ENCODE results near the gene ITGA1. TPM values are rescaled to one million over a fixed set of nuclear protein-coding genes. Genes with fewer than 3 reads are reported as not detected.

ITGA1 gene
- total and polyA plus RNA-seq, 2 of the 8 experiments (the other 6 are each of a cell fraction or from before 2014, with no cell fraction given), result 2.3 to 9.0 TPM

- WGBS, 2 experiments (ENCODE audit: extremely low coverage in 1 of 2, insufficient coverage in 1 of 2, insufficient read length in 1 of 2, insufficient replicate concordance in 2 of 2, low coverage in 1 of 2, low lambda C conversion rate in 2 of 2, missing lambda C conversion rate in 1 of 2), result 90% methylated on average over 7 of the region's 7 CpGs; no CpG with 5 or more reads in 1 of the 2 experiments
- H3K4me2 ChIP-seq (ENCODE audit: insufficient read depth in 1 of 2, low read depth in 2 of 2, low read length in 2 of 2), result no peak overlapping the region
- H3K4ac ChIP-seq (replicated peaks; ENCODE audit: insufficient read length, low read depth, low read length), result no peak overlapping the region
- H3K9ac ChIP-seq (replicated peaks in 1 of 4; ENCODE audit: extremely low read depth in 1 of 4, low read depth in 3 of 4, low read length in 3 of 4), result no peak overlapping the region
- H3K23ac ChIP-seq (ENCODE audit: insufficient read length), result no peak overlapping the region
- H3K23me2 ChIP-seq (ENCODE audit: low read depth, low read length), result no peaks in the 10 kb centered on the region
- H3K14ac ChIP-seq (ENCODE audit: insufficient read length), result no peak overlapping the region
- no peak overlapping the region for H4K5ac ChIP-seq (ENCODE audit: insufficient read length, low read depth, low read length)
- DNase-seq (ENCODE audit: low read depth in 1 of 2, low spot score in 2 of 2) (no peak), FAIRE-seq (no peak)
- no peak overlapping the region for H2AFZ ChIP-seq (ENCODE audit: low read length)
- no peaks in the 10 kb centered on the region for H3K9me3 ChIP-seq (ENCODE audit: insufficient read depth in 2 of 2, low read depth in 1 of 2, low read length in 1 of 2)
- no peak overlapping the region for H2BK5ac ChIP-seq (ENCODE audit: low read depth, low read length)
- no peaks in the 10 kb centered on the region for H4K20me1 ChIP-seq (replicated peaks in 1 of 2; ENCODE audit: control insufficient read depth in 1 of 2, insufficient read depth in 2 of 2, low read length in 2 of 2)
- no peak overlapping the region for H2AK5ac ChIP-seq (ENCODE audit: low read depth, low read length)
- H2BK15ac ChIP-seq (ENCODE audit: low read length), result no peak overlapping the region
- no peak overlapping the region for H2BK12ac ChIP-seq (ENCODE audit: low read depth, low read length)
- no peak overlapping the region for H3K18ac ChIP-seq (ENCODE audit: extremely low read depth, low read length)
- no peak overlapping the region for H2BK20ac ChIP-seq (ENCODE audit: low read length)
- no peaks in the 10 kb centered on the region for H3K36me3 ChIP-seq (ENCODE audit: control insufficient read depth in 2 of 4, insufficient read depth in 4 of 4, low read length in 3 of 4)
- no peak overlapping the region for H2BK120ac ChIP-seq (replicated peaks; ENCODE audit: low read depth, low read length)
- no peak overlapping the region for H3K27ac ChIP-seq (ENCODE audit: low read depth, low read length)
- H3K4me3 ChIP-seq (ENCODE audit: extremely low read depth in 1 of 4, insufficient read depth in 2 of 4, low read depth in 3 of 4, low read length in 4 of 4), result no peak overlapping the region
- no peak overlapping the region for H4K8ac ChIP-seq (ENCODE audit: extremely low read depth, insufficient read depth, low read length)
- no peaks in the 10 kb centered on the region for H3K27me3 ChIP-seq (replicated peaks in 1 of 4; ENCODE audit: control insufficient read depth in 3 of 4, extremely low read depth in 1 of 4, insufficient read depth in 3 of 4, low read length in 3 of 4)
- no peak overlapping the region for H4K91ac ChIP-seq (replicated peaks; ENCODE audit: insufficient read length, low read length)
- H3K4me1 ChIP-seq (replicated peaks in 1 of 4; ENCODE audit: control insufficient read depth in 3 of 4, insufficient read depth in 4 of 4, low read length in 3 of 4), result no peaks in the 10 kb centered on the region
- H3K79me2 ChIP-seq (ENCODE audit: control insufficient read depth in 1 of 2, insufficient read depth in 2 of 2, low read length in 2 of 2), result no peaks in the 10 kb centered on the region
- no peaks in the 10 kb centered on the region for H3K79me1 ChIP-seq (ENCODE audit: low read depth, low read length)
- POLR2A ChIA-PET (ENCODE audit: partially characterized antibody), result no interaction called here
- no peak overlapping the region for H3K56ac ChIP-seq (replicated peaks; ENCODE audit: insufficient read length, low read depth, low read length)
- CTCF ChIA-PET (ENCODE audit: partially characterized antibody), result no interaction called here
- TF ChIP-seq ATF3 (IDR thresholded peaks at IDR 0.05; ENCODE audit: insufficient read depth, low read depth, low read length) (no peak), JUND (IDR thresholded peaks at IDR 0.05; ENCODE audit: low read length) (no peak), HDAC6 (IDR thresholded peaks at IDR 0.05; ENCODE audit: low read depth, low read length) (no peak), KDM5A (IDR thresholded peaks at IDR 0.05; ENCODE audit: low read length) (no peak), HDAC2 (IDR thresholded peaks at IDR 0.05; ENCODE audit: borderline replicate concordance in 1 of 2, low read depth in 2 of 2, low read length in 2 of 2) (no peak)
These were observed 50.8 kb downstream of the ITGA1 start for GRCh38 chr5:52838326-52839015.
